ENCODE results near the gene DHRS3.
"Not testable (repeated sequence)": the region's sequence is repeated elsewhere in the genome, so short reads cannot be mapped to it uniquely, and the experiment has no call there.

DHRS3 gene

GRCh38 chr1:12577020-12577419 is 41.0 kb downstream of the DHRS3 start:
- no peak for DNase-seq (ENCODE audit: low read depth in 2 of 2)

- DNase-seq (ENCODE audit: low read depth in 2 of 2) = no peak
Observed at GRCh38 chr1:12574757-12575139, 43.3 kb downstream of the DHRS3 start.

- DNase-seq (ENCODE audit: low read depth in 2 of 2) = no peak
Observed at GRCh38 chr1:12573015-12573825, 44.8 kb downstream of the DHRS3 start.

GRCh38 chr1:12572522-12572921 is 45.5 kb downstream of the DHRS3 start:
- no peak for DNase-seq (ENCODE audit: low read depth in 2 of 2)

- DNase-seq (ENCODE audit: low read depth in 2 of 2) = no peak
Observed at GRCh38 chr1:12570291-12570690, 47.7 kb downstream of the DHRS3 start.

GRCh38 chr1:12568009-12568767 is 49.8 kb downstream of the DHRS3 start:
- DNase-seq (ENCODE audit: low read depth in 2 of 2) = no peak

GRCh38 chr1:12567288-12567819 is 50.7 kb downstream of the DHRS3 start:
- no peak for DNase-seq (ENCODE audit: low read depth in 2 of 2)

- no peak for DNase-seq (ENCODE audit: low read depth in 2 of 2)
Observed at GRCh38 chr1:12566484-12567287, 51.3 kb downstream of the DHRS3 start.

GRCh38 chr1:12565966-12566352 is 52.1 kb downstream of the DHRS3 start:
- no peak for DNase-seq (ENCODE audit: low read depth in 2 of 2)

- DNase-seq (ENCODE audit: low read depth in 2 of 2) = no peak
Observed at GRCh38 chr1:12565094-12565965, 52.7 kb downstream of the DHRS3 start.

GRCh38 chr1:12564251-12564650 is 53.8 kb downstream of the DHRS3 start:
- not testable (repeated sequence) for DNase-seq (ENCODE audit: low read depth in 2 of 2)

- no peak for DNase-seq (ENCODE audit: low read depth in 2 of 2)
Observed at GRCh38 chr1:12562955-12563576, 54.9 kb downstream of the DHRS3 start.

GRCh38 chr1:12561121-12561520 is 56.9 kb downstream of the DHRS3 start:
- no peak for DNase-seq (ENCODE audit: low read depth in 2 of 2)

- no peak for DNase-seq (ENCODE audit: low read depth in 2 of 2)
Observed at GRCh38 chr1:12556957-12557935, 60.8 kb downstream of the DHRS3 start.

- no peak for DNase-seq (ENCODE audit: low read depth in 2 of 2)
Observed at GRCh38 chr1:12556368-12556930, 61.6 kb downstream of the DHRS3 start.

GRCh38 chr1:12555411-12556367 is 62.3 kb downstream of the DHRS3 start:
- no peak for DNase-seq (ENCODE audit: low read depth in 2 of 2)

- no peak for DNase-seq (ENCODE audit: low read depth in 2 of 2)
Observed at GRCh38 chr1:12554521-12555305, 63.3 kb downstream of the DHRS3 start.
